PFSK-1 (cell line): ENCODE measurements around the gene KCNQ2.

Experiments
- POLR2AphosphoS5 ChIP-seq: IDR thresholded peaks from 2 replicates; pipeline ENCODE4 v1.6.1; 2012; ENCODE audit warnings: low read depth, mild to moderate bottlenecking, control low read depth, low read length, moderate library complexity
- REST ChIP-seq, 2 experiments: IDR thresholded peaks; 2 replicates each; pipeline versions ENCODE4 v1.6.1 to v1.8.0; 2011 to 2012; ENCODE audit warnings: low read depth in 2 of 2, low read length in 2 of 2, control low read depth in 1 of 2, inconsistent platforms in 1 of 2, mild to moderate bottlenecking in 1 of 2, moderate library complexity in 1 of 2; ENCODE audit not compliant: insufficient read depth in 1 of 2
- SIN3A ChIP-seq: IDR thresholded peaks from 2 replicates; pipeline ENCODE4 v1.6.1; 2012; ENCODE audit warnings: mild to moderate bottlenecking, low read length, moderate library complexity, borderline replicate concordance; ENCODE audit not compliant: insufficient read depth

DNA sequence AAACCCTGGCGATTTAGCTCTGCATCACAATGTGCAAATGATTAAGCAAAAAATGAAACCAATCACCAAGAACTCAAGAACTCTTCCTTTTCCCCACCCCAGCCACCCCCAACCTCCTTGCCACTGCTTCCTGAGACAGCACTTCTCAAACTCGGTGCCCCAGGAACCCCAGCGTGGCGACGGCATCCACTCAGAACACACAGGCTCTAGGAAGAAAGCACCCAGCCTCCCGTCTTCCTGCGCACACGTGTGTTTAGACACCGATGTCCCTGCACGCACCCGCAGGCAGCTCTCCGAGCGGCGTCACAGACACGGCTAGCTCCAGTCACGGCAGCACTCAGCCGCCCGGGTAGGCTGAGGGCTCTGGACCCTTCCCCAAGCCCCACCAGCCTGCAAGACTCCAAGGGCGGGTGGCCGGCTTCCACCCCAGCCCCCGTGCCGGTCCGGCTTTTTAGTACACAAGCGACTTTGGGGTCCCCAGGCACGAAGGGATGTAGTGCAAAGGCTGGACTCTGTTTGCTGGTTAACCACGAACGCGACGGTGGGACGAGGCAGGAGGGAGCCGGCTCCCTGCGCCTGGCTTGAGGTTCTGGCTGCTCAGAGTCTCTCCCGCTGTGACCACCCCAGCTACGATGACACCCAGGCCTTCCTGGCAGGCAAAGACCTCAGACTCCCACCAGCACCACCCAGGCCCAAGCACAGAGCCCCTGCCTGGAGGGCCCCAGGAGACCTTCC is 51.9 kb downstream of the KCNQ2 start:
- TF ChIP-seq POLR2AphosphoS5 (no peak), SIN3A (no peak), REST (IDR thresholded peaks at IDR 0.05; ENCODE audit: insufficient read depth in 1 of 2, low read depth in 2 of 2, low read length in 2 of 2) (no peak)
